D721Med (cell line): ENCODE results near the gene RAB11FIP5.
"Not testable (repeated sequence)": the region's sequence is repeated elsewhere in the genome, so short reads cannot be mapped to it uniquely, and the experiment has no call there.

Source experiments
- DNase-seq: peaks from one replicate; pipeline ENCODE4 v3.0.0; 2011; ENCODE audit warnings: low spot score; ENCODE audit not compliant: insufficient read length
- FAIRE-seq: peaks from 2 replicates; lab custom pipeline; 2011; peaks lifted over from hg19 to GRCh38; lab: Jason Lieb, UNC
- CTCF ChIP-seq: IDR thresholded peaks from 2 replicates; pipeline ENCODE4 v1.5.1; 2012; ENCODE audit warnings: mild to moderate bottlenecking, control low read depth; ENCODE audit not compliant: insufficient read depth; ENCODE audit errors: missing control alignments

The RAB11FIP5 gene

GRCh38 chr2:73071360-73072128, 41.2 kb downstream of the RAB11FIP5 start, which contains the start of gene SFXN5:
TSS of gene SFXN5 (minus strand) at chr2:73071712. CDS start at chr2:73071705, 7 bp downstream.
- no peak for FAIRE-seq

DNA sequence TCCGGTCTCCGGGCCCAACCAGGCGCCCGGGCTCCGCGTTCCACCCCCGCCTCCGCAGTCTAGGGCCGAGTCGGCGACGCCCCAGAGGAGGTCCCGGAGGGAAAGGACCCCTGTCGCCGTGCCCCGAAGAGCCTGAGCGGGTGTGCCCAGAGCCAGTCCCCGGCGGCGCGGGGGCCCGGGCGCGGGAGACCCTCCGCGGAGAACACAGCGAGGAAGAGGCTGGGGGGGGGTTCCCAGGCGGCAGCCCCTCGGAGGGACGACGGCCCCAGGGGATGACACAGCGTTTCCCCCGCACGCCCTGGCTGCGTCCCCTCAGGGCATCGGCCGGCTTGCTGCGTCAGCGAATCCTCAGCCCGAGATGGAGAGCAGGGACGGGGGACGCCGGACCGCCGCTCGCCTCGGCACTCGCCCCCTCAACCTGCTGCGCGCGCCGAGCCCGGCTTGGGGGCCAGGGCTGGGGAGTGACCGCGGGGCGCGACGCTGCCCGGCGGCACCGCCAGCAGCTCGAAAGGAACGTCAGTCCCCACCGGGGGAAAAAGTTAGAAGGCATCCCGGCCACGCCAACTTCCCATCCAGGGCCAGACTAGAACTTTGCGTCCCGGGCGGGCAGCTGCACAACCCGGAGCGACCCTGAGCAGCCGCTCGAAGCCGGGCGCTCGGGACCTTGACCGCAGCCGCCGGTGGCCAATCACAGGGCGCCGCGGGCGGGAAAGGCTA, 41.9 kb downstream of the RAB11FIP5 start:
- no peak for DNase-seq
- no peak for TF ChIP-seq CTCF
- no peak for FAIRE-seq

More at GRCh38 chr2:73071360-73072128, 41.2 kb downstream of the RAB11FIP5 start, which contains the start of gene SFXN5:
- TF ChIP-seq CTCF: no peak
- DNase-seq: peak; percentile 88

GRCh38 chr2:73069855-73070642, 42.7 kb downstream of the RAB11FIP5 start:
- DNase-seq: no peak
- no peak for TF ChIP-seq CTCF
- FAIRE-seq: no peak

DNA sequence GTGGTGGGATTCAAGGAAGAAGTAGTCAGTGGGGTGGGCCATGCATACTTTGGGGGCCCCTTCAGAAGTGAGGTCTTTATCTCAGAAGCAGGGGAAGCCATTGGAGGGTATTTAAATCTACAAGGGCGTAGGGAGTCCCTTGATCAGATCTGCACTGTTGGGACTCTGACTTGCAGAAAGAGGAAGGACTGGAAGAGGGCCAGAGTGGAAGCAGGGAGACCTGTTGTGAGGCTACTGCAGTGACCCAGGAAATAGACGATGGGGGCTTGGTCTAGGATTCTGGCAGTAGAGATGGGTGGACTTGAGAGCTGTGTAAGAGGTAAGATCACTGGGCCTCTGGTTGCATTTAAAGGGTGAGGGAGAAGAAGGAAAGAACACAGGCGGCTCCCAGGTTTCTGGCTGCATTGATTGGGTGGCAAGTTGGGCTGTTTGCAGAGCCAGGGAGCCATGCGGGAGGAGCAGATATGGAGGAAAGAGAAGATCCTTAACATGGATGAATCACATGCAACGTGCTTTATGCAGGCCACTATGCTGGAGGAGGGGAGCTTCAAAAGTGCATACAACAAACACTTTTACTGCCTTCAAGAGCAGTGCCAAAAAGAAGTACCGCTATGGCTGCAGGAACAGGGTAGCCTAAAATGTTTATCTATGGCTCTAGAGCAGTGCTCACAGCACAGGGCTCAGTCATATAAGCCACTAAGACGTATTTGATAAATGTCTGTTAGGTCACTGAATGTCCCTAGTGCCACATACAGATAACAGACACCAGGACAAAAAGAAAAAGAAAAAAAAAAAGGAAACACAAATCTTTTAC, 43.5 kb downstream of the RAB11FIP5 start:
- DNase-seq (no peak), FAIRE-seq (no peak)
- no peak for TF ChIP-seq CTCF

GRCh38 chr2:73068147-73068546, 44.6 kb downstream of the RAB11FIP5 start:
- no peak for TF ChIP-seq CTCF
- no peak for FAIRE-seq
- DNase-seq: no peak

GRCh38 chr2:73067043-73067442, 45.7 kb downstream of the RAB11FIP5 start:
- DNase-seq (no peak), FAIRE-seq (no peak)
- no peak for TF ChIP-seq CTCF

GRCh38 chr2:73065070-73065469, 47.7 kb downstream of the RAB11FIP5 start:
- FAIRE-seq: not testable (repeated sequence)

More at GRCh38 chr2:73065070-73065469, 47.7 kb downstream of the RAB11FIP5 start:
- DNase-seq: not testable (repeated sequence)
